ENCODE results near the gene OAF. TPM values are rescaled to one million over a fixed set of nuclear protein-coding genes. Genes with fewer than 3 reads are reported as not detected.
"Not testable (repeated sequence)": the region's sequence is repeated elsewhere in the genome, so short reads cannot be mapped to it uniquely, and the experiment has no call there.

OAF gene
- total RNA-seq: 4.3 and 4.4 TPM in 2 replicates

DNA sequence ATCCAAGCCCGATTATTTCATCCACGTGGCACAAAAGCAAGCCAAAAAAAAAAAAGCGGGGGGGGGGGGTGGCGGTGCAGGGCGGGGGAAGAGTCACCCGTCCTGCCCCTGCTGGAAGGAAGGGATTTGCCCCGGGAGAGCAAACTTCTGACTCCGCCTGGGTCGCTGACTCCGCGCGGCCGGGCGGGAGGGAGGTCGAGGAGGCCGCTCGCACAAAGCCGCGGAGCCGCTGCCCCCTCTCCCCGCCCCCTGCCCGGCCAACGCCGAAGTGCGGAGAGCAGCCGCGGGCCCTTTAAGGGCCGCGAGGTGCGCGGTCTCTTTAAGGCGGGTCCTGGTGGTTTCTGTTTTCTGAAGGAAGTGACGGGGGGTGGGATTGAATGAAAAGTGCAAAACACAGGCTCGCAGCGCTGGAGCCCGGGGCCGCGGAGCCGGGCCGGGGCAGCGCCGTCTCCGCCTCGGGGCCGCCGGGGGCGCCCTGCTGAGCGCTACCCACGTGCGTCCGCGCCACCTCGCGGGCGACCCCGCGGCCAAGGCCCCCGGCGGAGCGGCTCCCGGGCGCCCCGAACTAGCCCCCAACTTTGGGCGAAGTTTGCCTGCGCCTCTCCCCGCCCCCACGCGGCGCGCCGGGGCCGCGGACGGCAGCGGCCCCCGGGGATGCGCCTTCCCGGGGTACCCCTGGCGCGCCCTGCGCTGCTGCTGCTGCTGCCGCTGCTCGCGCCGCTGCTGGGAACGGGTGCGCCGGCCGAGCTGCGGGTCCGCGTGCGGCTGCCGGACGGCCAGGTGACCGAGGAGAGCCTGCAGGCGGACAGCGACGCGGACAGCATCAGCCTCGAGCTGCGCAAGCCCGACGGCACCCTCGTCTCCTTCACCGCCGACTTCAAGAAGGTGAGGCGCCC is at the start of gene OAF:
Gene OAF (plus strand): TSS at position 407 of the 896 bp plus-strand sequence. CDS start 248 bp downstream, at position 655.
- intact Hi-C loops (cut with micrococcal nuclease): loop anchor here (1.0 to 10.0 kb wide), 4 partner anchors 37 to 1086 kb away; partner anchors contain the start of genes HINFP and NECTIN1

DNA sequence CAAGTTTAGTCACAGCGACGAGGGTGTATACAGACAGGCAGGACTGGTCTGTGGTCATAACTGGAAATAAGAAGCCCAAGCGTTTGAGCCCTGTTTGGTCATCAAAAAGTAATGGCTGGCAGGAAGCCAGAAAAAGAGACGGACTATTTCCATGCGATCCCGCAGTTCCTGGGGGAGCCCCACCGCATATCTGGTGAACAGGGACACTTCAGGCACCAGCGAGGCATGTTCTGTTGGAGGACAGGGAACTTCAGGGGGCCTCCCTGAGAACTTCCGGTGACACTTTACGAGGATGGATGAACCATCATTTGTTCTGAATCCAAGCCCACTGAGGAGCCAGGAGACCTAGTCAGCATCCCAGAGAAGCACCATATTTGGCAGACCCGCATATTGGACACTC is 43.2 kb upstream of the OAF start:
- intact Hi-C loops (cut with micrococcal nuclease): no loop called here

DNA sequence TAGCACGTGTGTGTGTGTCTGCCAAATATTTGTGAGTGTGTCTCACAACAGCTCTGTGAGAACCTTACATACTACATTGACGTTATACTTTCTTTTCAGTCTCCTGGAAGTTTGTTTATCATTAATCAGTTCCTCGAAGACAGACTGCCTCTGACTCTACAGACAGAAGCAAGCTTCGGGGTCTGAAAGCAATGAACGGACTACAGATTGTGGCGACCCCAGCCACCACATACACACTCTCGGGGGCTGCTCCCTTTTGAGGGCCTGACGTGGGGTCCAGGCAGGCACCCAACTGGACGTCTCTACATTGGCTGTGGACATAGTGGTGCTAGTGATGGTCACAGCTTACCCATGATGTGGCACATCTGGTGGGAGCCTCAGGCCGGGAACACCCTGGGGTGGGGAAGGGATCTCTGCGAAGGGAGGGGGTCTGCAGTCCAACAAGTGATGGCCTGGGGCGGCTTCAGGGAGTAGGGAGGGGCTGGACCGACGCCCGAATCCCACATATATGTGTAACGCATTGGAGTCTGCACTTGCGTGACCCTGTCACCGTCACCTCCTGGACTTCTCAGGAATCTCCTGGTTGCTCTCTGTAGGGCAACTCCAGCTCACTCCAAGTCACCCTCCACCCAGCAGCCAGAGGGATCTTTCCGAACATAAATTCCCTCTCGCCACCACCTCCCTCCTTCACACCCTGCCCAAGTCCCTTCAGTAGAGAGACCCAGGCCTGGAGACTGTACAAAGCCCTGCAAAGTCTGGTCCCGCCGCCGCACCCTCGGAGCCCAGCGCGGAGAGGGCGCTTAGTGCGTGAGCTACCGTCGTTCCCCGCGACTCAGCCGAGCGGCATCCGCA is 42.5 kb upstream of the OAF start:
- intact Hi-C loops (cut with micrococcal nuclease): no loop called here

GRCh38 chr11:120168960-120169681 is 41.7 kb upstream of the OAF start:
- intact Hi-C loops (cut with micrococcal nuclease): no loop called here

DNA sequence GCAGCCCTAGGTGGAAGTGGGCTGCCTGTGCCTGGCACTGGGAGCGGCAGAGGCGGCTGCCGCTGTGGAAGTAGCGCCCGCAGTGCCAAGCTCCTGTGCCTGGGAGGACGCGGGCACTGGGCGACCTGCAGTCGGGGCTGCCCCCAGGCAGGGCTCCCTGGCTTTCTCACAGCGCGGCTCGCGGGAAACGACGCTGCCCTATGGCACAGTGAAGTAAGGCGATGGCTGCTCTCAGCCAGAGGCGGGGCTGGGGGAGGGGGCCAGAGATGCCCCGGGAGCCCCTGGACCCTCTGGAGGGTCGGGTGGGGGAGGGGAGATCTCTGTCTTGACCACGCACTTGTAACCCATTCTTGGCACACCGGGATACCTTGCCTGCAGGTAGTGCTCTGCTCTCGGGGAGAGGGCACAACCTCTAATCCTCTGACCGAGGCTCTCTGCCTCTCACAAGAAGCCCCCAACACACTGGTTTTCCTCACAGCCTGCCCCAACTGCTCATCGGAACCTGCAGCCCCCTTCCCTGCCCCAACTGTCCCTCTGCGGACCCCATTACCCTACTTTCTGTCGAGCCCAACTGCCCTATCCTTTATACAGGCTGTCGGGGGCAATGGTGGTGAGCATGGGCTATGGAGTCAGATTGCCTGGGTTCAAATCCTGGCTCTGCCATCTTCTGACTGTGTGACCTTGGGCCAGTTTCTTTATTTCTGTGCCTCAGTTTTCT is 40.7 kb upstream of the OAF start:
- intact Hi-C loops (cut with micrococcal nuclease): no loop called here

DNA sequence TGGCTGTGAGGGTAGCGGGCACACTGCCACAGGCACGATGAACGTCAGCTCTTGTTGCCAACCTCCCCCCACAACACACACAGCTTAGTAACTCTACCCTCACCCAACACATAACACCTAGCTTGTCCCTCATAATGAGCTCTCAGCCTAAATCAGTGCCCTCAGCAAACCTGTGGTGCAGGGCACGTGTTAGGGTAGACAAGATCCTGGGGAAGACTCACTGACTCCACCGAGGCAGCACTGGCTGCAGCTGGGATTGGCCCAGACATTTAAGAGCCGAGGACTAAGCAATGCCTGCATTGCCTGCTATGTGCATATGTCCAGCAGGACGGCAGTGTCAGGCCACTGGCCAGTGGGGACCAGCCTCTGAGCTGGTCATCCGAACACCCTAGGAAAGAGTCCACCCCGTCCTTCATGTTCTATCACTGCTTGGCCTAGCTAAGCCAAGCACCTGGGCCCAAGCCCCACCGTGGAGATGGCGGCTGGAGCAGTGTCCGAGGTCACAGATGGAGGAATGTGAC is 40.0 kb upstream of the OAF start:
- intact Hi-C loops (cut with micrococcal nuclease): no loop called here

DNA sequence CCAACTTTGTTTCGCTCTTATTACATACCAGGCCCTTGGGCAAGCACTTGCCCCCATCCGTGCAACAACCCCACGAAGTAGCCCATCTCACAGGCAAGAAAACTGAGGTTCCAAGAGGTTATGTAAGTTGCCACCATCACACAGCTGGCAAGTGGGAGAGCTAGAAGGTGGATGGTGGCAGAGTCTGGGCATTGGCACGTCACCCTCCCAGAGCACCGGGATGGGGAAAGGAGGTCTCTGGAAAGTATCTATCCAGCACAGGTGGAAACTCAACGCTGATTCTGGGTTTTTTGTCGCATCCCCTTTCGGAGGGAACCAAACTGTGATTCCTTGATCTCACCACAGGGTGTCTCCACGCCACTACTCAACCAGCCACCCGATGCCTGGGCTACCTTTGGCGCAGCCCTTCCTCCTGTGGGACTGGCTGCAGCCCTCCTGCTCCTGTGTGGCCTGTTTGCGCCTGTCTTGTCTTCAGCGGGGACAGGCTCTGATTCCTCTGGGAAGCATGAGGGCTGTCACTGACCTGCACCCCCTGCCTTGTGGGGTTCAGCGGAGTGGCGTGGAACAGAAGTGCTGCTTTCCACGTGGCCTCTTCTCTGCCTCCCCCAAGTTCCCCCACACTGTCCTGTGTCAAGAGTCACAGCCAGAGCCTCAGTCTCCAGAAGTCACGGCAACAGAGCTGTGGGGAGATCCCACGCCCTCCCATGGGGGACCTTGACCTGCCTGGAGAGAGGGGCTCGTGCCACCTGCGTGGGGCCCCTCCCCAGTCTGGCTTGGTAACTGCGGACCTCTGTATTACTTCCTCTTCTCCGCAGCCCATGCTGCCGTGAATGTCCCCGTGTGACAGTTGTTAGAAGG is 38.5 kb upstream of the OAF start:
- intact Hi-C loops (cut with micrococcal nuclease): loop anchor here (1.0 kb wide), 4 partner anchors 38 to 131 kb away; no protein-coding TSS in a partner anchor

DNA sequence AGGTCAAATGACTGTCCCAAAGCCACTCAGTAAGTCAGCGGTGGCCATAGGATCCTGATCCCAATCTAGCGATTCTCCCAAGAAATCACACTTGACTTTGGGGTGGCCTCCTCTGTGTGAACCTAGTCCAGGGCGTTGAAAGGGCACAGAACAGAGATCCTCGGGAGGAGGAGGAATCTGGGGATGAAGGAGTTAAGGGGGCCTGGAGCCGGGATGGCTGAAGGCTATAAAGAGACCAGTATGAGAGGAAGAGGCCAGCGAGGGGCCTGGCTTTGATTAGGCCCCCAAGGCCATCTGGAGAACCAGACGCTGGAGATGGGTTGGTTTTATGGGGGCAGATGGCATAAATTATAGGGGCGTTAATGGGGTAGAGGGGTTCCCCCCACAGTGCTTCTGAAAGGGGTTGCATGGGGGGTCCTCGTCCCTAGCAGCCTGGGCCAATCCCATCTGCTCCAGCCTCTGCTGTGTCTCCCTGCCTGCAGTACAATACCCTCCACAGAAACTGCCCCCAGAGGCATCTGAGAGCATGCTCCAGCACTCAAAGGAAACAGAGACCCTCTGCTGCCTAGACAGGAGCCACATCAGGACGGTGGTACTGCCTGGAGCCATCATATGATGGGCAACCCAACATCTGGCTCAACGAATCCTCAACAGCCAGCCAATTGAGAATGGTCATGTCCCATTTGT is 37.7 kb upstream of the OAF start:
- intact Hi-C loops (cut with micrococcal nuclease): no loop called here

- intact Hi-C loops (cut with micrococcal nuclease): no loop called here
Observed at GRCh38 chr11:120173807-120174206, 37.0 kb upstream of the OAF start.

GRCh38 chr11:120174866-120175265 is 36.0 kb upstream of the OAF start:
- intact Hi-C loops (cut with micrococcal nuclease): no loop called here

- intact Hi-C loops (cut with micrococcal nuclease): no loop called here
Observed at GRCh38 chr11:120178561-120179056, 32.2 kb upstream of the OAF start.

- intact Hi-C loops (cut with micrococcal nuclease): no loop called here
Observed at GRCh38 chr11:120179057-120179672, 31.7 kb upstream of the OAF start.

DNA sequence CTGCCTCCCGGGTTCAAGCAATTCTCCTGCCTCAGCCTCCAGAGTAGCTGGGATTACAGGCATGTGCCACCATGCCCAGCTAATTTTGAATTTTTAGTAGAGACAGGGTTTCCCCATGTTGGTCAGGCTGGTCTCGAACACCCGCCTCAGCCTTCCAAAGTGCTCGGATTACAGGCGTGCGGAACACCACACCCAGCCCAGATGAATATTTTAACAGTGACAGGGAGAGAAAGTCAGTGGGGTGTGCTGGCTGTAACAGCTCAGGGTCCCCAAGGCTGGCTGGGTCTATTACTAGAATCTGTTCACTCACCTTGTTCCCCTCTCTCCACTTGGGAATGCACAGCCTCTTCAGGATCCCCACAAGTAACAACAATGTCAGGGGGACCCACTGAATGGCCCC is 30.8 kb upstream of the OAF start:
- intact Hi-C loops (cut with micrococcal nuclease): not testable (repeated sequence)

GRCh38 chr11:120180551-120181232 is 30.1 kb upstream of the OAF start:
- intact Hi-C loops (cut with micrococcal nuclease): no loop called here

GRCh38 chr11:120181376-120181975 is 29.4 kb upstream of the OAF start:
- intact Hi-C loops (cut with micrococcal nuclease): no loop called here

GRCh38 chr11:120182372-120182771 is 28.5 kb upstream of the OAF start:
- intact Hi-C loops (cut with micrococcal nuclease): no loop called here

DNA sequence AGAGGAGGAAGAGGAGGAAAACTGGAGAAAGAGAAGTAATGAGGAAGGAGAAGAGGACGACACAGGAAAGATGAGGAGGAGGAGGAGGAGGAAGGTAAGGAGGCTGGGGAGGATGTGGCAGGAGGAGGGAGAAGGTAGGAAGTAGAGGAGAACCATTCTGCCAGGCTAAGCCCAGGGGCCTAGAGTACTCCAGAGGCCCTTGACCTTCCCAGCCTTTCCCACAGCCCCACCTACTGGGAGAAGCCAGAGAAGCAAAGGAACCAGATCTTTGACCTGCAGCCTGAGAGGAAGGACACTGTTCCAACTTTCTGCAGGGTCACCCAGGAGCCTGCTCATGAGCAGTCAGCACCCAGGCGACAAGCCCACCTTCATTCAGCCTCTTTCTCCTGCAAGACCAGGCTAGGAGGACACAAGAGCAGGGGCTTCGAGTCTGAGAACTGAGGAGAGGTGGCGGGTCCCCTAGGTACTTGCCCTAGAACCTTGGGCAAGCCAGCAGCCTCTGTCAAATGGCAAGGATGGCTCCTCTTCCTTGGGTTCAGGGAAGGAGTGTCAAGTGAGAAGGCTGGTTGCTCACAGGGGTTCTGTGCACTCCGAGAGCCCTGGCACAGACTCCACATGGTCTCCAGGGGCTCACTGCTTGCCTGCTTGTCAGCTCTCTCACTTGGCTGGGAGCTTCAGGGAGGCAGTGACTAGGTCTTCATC is 27.9 kb upstream of the OAF start:
- intact Hi-C loops (cut with micrococcal nuclease): no loop called here

Data from T-helper 1 cell treated with Interleukin-12 subunit alpha and Interleukin-12 subunit beta and Interleukin-4 antibody, amounts not matched to agents 30 ng/mL and 1 ng/mL, for 36 hours (primary cell).